Ovary (tissue), 9 donors: Measurements from ENCODE around the gene CBR4. TPM values are rescaled to one million over a fixed set of nuclear protein-coding genes. Genes with fewer than 3 reads are reported as not detected.

Experiments
- DNase-seq, 5 donors: peaks; one replicate each; pipeline ENCODE4 v3.0.0-alpha.2; 2019 to 2020
- H3K27ac ChIP-seq, 2 donors: fragments of 200-600 bp; one replicate each; pipeline versions ENCODE4 v1.5.1 to v1.8.0; 2019 to 2022
- H3K27me3 ChIP-seq: fragments of 200-600 bp; one replicate; pipeline ENCODE4 v1.8.0; 2022
- H3K36me3 ChIP-seq: fragments of 200-600 bp; sonication (generic); one replicate; pipeline ENCODE4 v1.5.1; 2019
- H3K4me1 ChIP-seq: one replicate; pipeline ENCODE4 v1.8.1; 2013; ENCODE audit warnings: mild to moderate bottlenecking, moderate library complexity; ENCODE audit not compliant: insufficient read depth
- H3K4me3 ChIP-seq: fragments of 200-600 bp; sonication (generic); one replicate; pipeline ENCODE4 v1.5.1; 2017
- H3K9me3 ChIP-seq, 2 donors: fragments of 200-600 bp in 1 of 2; sonication (generic) in 1 of 2; one replicate each; pipeline versions ENCODE4 v1.5.1 to v1.8.1; 2013 to 2019; ENCODE audit warnings: mild to moderate bottlenecking in 1 of 2, moderate library complexity in 1 of 2
- EP300 ChIP-seq: sonication (generic); formaldehyde crosslinking; IDR thresholded peaks from one replicate; pipeline ENCODE4 v1.6.1; 2017; ENCODE audit warnings: antibody characterized with exemption
- POLR2A ChIP-seq: fragments of 450-650 bp; IDR thresholded peaks from one replicate; pipeline ENCODE4 v1.6.1; 2017; ENCODE audit warnings: antibody characterized with exemption, mild to moderate bottlenecking, moderate library complexity
- WGBS, 3 donors: extraction: QIAGEN DNeasy Blood & Tissue Kit in 1 of 3; methylation state at CpG; one replicate each; pipeline versions ENCODE4 v1.1.5 to v1.1.7; 2013 to 2017; 5-methylcytosine and 5-hydroxymethylcytosine counted together
- intact Hi-C, 4 donors: fragments of 100-400 bp; cut with DNase I; formaldehyde crosslinking; loops; one replicate each; pipeline versions ENCODE4 v1.11.0 to v1.15.1; 2022 to 2023
- polyA plus RNA-seq, 2 donors: library from polyadenylated mRNA; stranded (reverse); fragments of 200-250 nt in 1 of 2; fragments of 350-450 nt in 1 of 2; fragmentation: Illumina TruSeq in 1 of 2; extraction: RNeasy Lipid Tissue Mini Kit (QIAGEN cat#74804) in 1 of 2; gene quantifications; one replicate each; pipeline ENCODE4 v1.2.3, GENCODE V29; 2013 to 2014
- total RNA-seq, 7 donors: library from RNA; depleted of rRNA in 2 of 7; stranded (reverse); fragments of >200 nt in 2 of 7; fragmentation: NEBNext Ultra II Directional in 3 of 7; extraction: Animal tissue kit (Norgen Biotek cat#: 25700) in 3 of 7; gene quantifications; one replicate each; pipeline versions ENCODE4 v1.1.0 to v1.2.4, GENCODE V29; 2016 to 2023
- TF ChIP-seq, protein P1 (sequence below), 3 donors: fragments of 450-650 bp in 2 of 3; fragments of 200-600 bp in 1 of 3; IDR thresholded peaks; one replicate each; pipeline versions ENCODE4 v1.5.1 to v1.8.0; 2016 to 2022; ENCODE audit warnings: antibody characterized with exemption in 3 of 3, mild to moderate bottlenecking in 1 of 3
- donor health status: DM: no; HTN: no; CAD: no; lungs with moderate emphysema.
- donor health status: DM: no; HTN: no; CAD: no.
- donor health status: Bipolar disorder and iron deficiency.
- donor health status: DM: yes; HTN: yes; CAD: no.
- donor health status: DM: no; HTN: no; CAD: no.
- donor health status: DM: yes; HTN: yes; CAD: no.

Gene CBR4
- total and polyA plus RNA-seq, 9 donors: 8.9 to 24.0 (median 20.1) TPM

DNA sequence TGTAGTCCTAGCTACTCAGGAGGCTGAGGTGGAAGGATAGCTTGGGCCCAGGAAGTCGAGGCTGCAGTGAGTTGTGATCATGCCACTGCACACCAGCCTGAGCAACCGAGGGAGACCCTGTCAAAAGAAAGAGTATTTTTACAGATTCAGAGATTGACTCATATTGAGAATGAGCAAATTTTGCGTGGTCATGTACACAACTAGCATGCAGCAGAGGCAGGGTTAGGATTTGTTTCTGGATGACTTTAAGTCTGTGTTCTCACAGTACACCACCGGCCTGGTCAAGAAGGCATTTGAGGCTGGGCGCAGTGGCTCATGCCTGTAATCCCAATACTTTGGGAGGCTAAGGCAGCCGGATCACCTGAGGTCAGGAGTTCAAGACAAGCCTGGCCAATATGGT lies 44.8 kb upstream of the CBR4 start:
- Histone ChIP-seq H3K36me3 (no peaks in the 10 kb centered on the region), H3K9me3 (no peaks in the 10 kb centered on the region), H3K27ac (no peak overlapping the region), H3K27me3 (no peaks in the 10 kb centered on the region), H3K4me3 (no peak overlapping the region), H3K4me1 (peaks cover 8% of the 10 kb centered on the region)
- TF ChIP-seq, protein P1, sequence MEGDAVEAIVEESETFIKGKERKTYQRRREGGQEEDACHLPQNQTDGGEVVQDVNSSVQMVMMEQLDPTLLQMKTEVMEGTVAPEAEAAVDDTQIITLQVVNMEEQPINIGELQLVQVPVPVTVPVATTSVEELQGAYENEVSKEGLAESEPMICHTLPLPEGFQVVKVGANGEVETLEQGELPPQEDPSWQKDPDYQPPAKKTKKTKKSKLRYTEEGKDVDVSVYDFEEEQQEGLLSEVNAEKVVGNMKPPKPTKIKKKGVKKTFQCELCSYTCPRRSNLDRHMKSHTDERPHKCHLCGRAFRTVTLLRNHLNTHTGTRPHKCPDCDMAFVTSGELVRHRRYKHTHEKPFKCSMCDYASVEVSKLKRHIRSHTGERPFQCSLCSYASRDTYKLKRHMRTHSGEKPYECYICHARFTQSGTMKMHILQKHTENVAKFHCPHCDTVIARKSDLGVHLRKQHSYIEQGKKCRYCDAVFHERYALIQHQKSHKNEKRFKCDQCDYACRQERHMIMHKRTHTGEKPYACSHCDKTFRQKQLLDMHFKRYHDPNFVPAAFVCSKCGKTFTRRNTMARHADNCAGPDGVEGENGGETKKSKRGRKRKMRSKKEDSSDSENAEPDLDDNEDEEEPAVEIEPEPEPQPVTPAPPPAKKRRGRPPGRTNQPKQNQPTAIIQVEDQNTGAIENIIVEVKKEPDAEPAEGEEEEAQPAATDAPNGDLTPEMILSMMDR (IDR thresholded peaks at IDR 0.05): no peak
- no peak for TF ChIP-seq POLR2A
- TF ChIP-seq EP300: no peak
- intact Hi-C loops: no loop called here
- no peak for DNase-seq
- 94 to 98% (median 97%) methylated on average over 6 of the region's 6 CpGs for WGBS, 3 donors

DNA sequence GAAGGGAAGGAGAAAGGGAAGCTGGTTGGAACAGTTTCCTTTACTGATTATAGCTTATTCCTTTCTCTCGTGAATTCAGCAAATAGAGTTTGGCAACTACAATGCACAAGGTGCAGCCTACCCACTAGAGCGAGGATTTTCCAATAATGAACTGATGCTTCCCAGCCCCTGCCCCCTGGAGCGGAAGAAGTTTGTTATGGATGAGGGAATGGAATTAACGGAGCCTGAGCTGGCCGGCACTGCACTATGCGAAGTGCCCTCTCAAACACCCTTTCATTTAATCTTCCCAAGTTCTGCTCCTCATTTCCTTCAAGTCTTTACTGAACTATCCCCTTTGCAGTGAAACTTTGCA lies 42.5 kb upstream of the CBR4 start:
- H3K4me1 ChIP-seq: peaks cover 6% of the 10 kb centered on the region
- H3K4me3 ChIP-seq: no peak overlapping the region
- DNase-seq: no peak
- WGBS, 3 donors: 71 to 82% (median 73%) methylated on average over 6 of the region's 6 CpGs
- no peaks in the 10 kb centered on the region for H3K9me3 ChIP-seq
- no peaks in the 10 kb centered on the region for H3K27me3 ChIP-seq
- TF ChIP-seq EP300 (no peak), POLR2A (no peak)
- TF ChIP-seq, protein P1 (IDR thresholded peaks at IDR 0.05): no peak
- no peaks in the 10 kb centered on the region for H3K36me3 ChIP-seq
- intact Hi-C loops: no loop called here
- no peak overlapping the region for H3K27ac ChIP-seq

DNA sequence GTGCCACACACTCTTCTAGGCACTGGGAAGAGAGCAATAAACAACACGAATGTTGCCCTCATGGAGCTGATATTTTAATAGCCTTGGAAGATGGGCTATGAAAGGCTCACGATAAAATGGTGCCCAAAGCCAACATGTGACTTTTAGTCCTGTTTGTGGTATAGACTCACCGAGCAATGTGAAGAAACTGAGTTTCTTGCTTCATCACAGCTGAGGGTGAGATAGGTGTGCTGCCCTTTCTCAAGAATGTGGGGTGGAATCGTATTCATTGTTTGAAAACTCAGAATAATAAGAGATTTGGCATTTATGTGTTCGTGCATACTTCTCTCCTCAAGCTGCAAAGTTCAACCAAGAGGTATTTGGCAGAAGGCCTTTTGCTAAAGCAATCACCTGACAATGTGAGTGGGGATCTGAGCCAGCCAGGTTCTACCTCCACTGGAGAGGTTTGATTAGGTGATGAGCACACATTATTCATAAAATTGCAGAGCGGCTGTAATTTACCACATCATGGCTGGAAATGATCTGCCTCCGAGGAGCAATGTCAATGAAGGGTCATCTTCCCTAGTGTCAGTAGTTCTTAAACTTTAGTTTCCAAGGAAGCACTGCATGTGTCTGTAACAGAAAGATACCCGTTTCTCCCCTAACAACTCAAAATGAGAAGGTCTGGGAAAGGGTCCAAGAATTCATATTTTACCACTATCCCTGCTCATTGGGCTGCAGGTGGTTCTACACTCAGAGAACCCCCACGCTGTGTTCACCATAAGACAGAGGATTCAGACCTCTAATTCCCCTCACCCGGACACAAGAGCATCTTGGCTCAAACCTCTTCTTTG lies 41.9 kb upstream of the CBR4 start:
- Histone ChIP-seq H3K4me1 (peaks cover 6% of the 10 kb centered on the region), H3K27ac (no peak overlapping the region)
- 60 to 75% (median 68%) methylated on average over 10 of the region's 10 CpGs for WGBS, 3 donors

GRCh38 chr4:169050881-169051760 lies 41.1 kb upstream of the CBR4 start:
- H3K36me3 ChIP-seq: no peaks in the 10 kb centered on the region
- H3K9me3 ChIP-seq: no peaks in the 10 kb centered on the region
- peak overlapping the region in 1 of 2 donors; percentile 7 for H3K27ac ChIP-seq
- no peak for DNase-seq
- H3K27me3 ChIP-seq: no peaks in the 10 kb centered on the region
- peaks cover 6% of the 10 kb centered on the region for H3K4me1 ChIP-seq
- no peak overlapping the region for H3K4me3 ChIP-seq
- TF ChIP-seq, protein P1 (IDR thresholded peaks at IDR 0.05): no peak
- TF ChIP-seq EP300: no peak
- TF ChIP-seq POLR2A: no peak
- WGBS, 3 donors: 60 to 76% (median 63%) methylated on average over 9 of the region's 9 CpGs
- intact Hi-C loops: no loop called here

More for the DNA sequence above, 41.9 kb upstream of the CBR4 start:
- Histone ChIP-seq H3K4me3 (no peak overlapping the region), H3K9me3 (no peaks in the 10 kb centered on the region), H3K27me3 (no peaks in the 10 kb centered on the region), H3K36me3 (no peaks in the 10 kb centered on the region)
- DNase-seq: no peak
- TF ChIP-seq EP300: no peak
- TF ChIP-seq, protein P1 (IDR thresholded peaks at IDR 0.05): no peak
- no peak for TF ChIP-seq POLR2A
- intact Hi-C loops: no loop called here
